ENCODE data around the gene ADGRB3.

DNA sequence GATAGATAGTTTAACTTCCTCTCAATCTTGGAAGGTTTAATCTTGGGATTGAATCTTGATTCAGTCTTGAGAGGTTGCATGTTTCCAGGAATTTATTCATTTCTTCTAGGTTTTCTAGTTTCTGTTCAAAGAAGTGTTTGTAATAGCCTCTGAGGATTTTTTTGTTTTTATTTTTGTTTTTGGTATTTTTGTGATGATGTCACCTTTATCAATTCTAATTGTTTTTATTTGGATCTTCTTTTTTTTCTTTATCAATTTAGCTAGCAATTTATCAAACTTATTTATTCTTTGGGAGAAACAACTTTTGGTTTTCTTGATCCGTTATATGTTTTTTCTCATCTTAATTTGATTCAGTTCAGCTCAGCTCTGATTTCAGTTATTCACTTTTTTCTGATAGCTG is 41.5 kb upstream of the ADGRB3 start:
- TF ChIP-seq, protein P1, sequence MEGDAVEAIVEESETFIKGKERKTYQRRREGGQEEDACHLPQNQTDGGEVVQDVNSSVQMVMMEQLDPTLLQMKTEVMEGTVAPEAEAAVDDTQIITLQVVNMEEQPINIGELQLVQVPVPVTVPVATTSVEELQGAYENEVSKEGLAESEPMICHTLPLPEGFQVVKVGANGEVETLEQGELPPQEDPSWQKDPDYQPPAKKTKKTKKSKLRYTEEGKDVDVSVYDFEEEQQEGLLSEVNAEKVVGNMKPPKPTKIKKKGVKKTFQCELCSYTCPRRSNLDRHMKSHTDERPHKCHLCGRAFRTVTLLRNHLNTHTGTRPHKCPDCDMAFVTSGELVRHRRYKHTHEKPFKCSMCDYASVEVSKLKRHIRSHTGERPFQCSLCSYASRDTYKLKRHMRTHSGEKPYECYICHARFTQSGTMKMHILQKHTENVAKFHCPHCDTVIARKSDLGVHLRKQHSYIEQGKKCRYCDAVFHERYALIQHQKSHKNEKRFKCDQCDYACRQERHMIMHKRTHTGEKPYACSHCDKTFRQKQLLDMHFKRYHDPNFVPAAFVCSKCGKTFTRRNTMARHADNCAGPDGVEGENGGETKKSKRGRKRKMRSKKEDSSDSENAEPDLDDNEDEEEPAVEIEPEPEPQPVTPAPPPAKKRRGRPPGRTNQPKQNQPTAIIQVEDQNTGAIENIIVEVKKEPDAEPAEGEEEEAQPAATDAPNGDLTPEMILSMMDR (IDR thresholded peaks at IDR 0.05) = no peak
- TF ChIP-seq EZH2phosphoT487 (IDR thresholded peaks at IDR 0.05) (no peak), EZH2 (IDR thresholded peaks at IDR 0.05) (no peak)

Data from neural progenitor cell (in vitro differentiated cells).